ENCODE measurements around the gene ECI1. TPM values are rescaled to one million over a fixed set of nuclear protein-coding genes. Genes with fewer than 3 reads are reported as not detected.

The ECI1 gene
- polyA plus RNA-seq, 1 donor: 81.6 TPM

DNA sequence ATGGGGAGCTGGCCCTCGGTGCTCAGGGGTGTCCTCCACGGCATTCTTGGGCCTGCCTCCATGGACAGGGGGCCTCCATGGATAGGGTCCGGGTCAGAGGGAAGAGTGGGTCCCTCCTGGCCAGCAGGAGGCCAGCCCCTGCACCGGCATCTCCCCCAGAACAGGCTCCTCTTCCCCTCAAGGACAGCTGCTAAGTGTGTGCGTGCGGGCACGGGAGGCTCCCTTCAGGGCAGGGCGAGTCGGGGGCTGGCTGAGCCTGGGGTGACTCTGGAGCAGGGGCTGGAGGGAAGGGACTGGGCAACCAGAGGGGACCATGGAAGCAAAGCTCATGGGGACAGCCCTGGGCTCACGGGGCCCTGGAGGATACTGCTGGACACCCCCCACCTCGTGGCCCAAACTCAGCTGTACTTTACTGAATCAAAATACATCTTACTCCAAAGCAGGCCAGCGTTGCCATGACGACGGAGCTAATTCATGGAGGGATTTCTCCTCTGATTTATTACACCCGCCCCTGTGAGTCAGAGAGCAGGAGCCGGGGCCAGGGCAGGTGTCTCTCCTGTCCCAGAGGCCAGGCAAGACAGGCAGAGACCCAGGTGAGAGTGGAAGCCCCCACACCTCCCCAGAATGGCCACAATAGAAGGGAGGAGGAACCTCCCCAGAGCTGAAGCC, 57.1 kb downstream of the ECI1 start:
- H3K4me3 ChIP-seq (ENCODE audit: low read length): no peak overlapping the region
- peaks cover 6% of the 10 kb centered on the region for H3K9me3 ChIP-seq (ENCODE audit: control insufficient read depth, low read depth, low read length)
- H3K27me3 ChIP-seq (ENCODE audit: control insufficient read depth, insufficient read depth, low read length): peaks cover 50% of the 10 kb centered on the region
- DNase-seq: no peak
- H3K36me3 ChIP-seq (ENCODE audit: control insufficient read depth, insufficient read depth, low read length): no peaks in the 10 kb centered on the region
- no CpG with 5 or more reads among the region's 16 CpGs for WGBS (ENCODE audit: insufficient coverage, low lambda C conversion rate)
- H3K4me1 ChIP-seq (ENCODE audit: control insufficient read depth, insufficient read depth, low read length): peaks cover 13% of the 10 kb centered on the region
- H3K27ac ChIP-seq (ENCODE audit: low read length): no peak overlapping the region

DNA sequence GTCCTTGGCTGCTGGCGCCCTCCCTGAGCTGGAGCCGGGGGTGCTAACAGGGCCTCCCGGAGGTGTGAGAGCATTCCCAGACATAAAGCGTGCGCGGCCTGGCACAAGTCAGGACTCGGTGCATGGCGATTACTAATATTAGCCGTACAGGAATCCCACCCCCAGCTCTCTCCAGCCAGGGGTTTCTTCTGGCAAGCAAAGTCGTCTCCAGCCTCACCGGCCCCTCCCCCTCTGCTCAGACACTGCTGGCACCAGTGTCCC, 60.0 kb downstream of the ECI1 start:
- Histone ChIP-seq H3K27me3 (ENCODE audit: control insufficient read depth, insufficient read depth, low read length) (peaks cover 25% of the 10 kb centered on the region), H3K9me3 (ENCODE audit: control insufficient read depth, low read depth, low read length) (peaks cover 3% of the 10 kb centered on the region), H3K36me3 (ENCODE audit: control insufficient read depth, insufficient read depth, low read length) (no peaks in the 10 kb centered on the region), H3K4me1 (ENCODE audit: control insufficient read depth, insufficient read depth, low read length) (peaks cover 13% of the 10 kb centered on the region), H3K4me3 (ENCODE audit: low read length) (no peak overlapping the region), H3K27ac (ENCODE audit: low read length) (no peak overlapping the region)
- no peak for DNase-seq
- no CpG with 5 or more reads among the region's 11 CpGs for WGBS (ENCODE audit: insufficient coverage, low lambda C conversion rate)

DNA sequence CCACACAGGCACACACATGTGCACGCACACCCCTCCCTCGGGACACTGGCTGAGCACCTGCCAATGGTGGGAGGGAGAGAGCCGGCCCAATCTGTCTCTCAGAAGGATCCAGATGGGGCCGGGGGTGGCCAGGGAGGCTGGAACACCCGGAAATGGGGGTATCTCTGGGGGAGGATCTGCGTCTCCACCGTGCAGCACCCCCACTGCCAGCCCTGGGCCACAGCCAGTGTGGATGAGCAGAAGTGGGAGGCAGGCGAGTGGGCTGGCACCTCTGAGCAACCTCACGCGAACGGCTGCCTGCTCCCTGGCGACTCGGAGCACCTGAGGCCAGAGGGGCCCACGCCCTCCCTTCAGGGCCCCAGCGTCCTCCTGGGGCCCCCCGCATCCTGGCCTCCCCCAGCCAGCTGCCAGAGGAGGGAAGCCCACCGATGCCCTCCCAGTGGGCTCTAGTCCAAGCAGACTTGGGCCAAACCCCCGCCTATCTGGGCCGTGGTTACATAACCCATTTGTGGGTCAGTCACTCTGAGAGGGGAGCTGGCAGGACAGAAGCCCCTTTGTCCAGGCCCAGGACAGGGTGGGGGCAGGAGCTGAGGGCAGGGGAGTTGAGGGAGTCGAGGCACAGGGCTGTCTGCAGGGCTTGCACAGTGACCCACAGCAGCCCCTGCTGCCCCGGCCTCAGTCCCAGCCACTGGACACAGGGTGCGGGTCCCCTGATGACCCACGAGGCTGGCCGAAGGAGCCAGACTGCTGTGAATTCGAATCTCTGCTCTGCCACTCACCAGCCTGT, 60.5 kb downstream of the ECI1 start:
- Histone ChIP-seq H3K4me1 (ENCODE audit: control insufficient read depth, insufficient read depth, low read length) (peaks cover 13% of the 10 kb centered on the region), H3K27me3 (ENCODE audit: control insufficient read depth, insufficient read depth, low read length) (peaks cover 24% of the 10 kb centered on the region), H3K4me3 (ENCODE audit: low read length) (no peak overlapping the region), H3K9me3 (ENCODE audit: control insufficient read depth, low read depth, low read length) (peaks cover 3% of the 10 kb centered on the region), H3K27ac (ENCODE audit: low read length) (no peak overlapping the region), H3K36me3 (ENCODE audit: control insufficient read depth, insufficient read depth, low read length) (no peaks in the 10 kb centered on the region)
- WGBS (ENCODE audit: insufficient coverage, low lambda C conversion rate): no CpG with 5 or more reads among the region's 25 CpGs
- no peak for DNase-seq

DNA sequence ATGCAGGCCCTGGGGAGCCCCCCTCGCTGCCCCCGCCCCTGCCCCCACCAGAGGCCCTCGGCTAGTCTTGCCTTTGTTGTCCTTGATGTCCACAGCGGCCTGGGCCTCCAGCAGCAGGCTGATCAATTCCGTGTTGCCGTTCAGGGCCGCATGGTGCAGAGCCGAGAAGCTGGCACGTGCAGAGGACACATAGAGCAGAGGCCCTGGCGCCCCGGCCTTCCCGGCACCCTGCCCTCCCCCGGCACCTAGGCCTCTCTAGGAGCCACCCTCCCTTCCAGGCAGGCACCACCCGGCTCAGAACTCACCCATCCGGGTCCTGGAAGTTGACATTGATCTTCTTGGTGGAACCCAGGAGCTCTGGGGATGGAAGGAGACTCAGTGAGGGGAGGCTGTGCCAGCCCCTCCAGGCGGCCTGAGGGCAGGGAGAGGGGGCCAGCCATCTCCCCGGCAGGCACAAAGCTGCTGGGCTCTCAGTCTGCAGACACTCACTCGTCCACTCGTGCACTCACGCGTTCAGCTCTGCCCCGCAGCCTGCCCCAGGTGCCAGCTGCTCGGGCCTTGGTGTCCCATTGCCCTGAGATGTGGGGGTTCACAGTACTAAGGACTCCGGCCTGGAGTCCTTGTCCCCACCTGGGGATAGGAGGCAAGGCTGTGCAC, 61.3 kb downstream of the ECI1 start:
- H3K27me3 ChIP-seq (ENCODE audit: control insufficient read depth, insufficient read depth, low read length): peaks cover 17% of the 10 kb centered on the region
- H3K27ac ChIP-seq (ENCODE audit: low read length): no peak overlapping the region
- no peaks in the 10 kb centered on the region for H3K9me3 ChIP-seq (ENCODE audit: control insufficient read depth, low read depth, low read length)
- no peak for DNase-seq
- peaks cover 6% of the 10 kb centered on the region for H3K4me1 ChIP-seq (ENCODE audit: control insufficient read depth, insufficient read depth, low read length)
- no peak overlapping the region for H3K4me3 ChIP-seq (ENCODE audit: low read length)
- no peaks in the 10 kb centered on the region for H3K36me3 ChIP-seq (ENCODE audit: control insufficient read depth, insufficient read depth, low read length)
- no CpG with 5 or more reads among the region's 24 CpGs for WGBS (ENCODE audit: insufficient coverage, low lambda C conversion rate)

Other genes starting within 250 kb of the ECI1 start
- gene ZNF598, start 241.8 kb downstream of the ECI1 start, polyA plus RNA-seq: 28.9 TPM
- 4.4 TPM for gene NPW, start 231.8 kb downstream of the ECI1 start, polyA plus RNA-seq
- gene NHERF2, start 224.7 kb downstream of the ECI1 start, polyA plus RNA-seq: 32.3 TPM
- gene NTHL1, start 203.8 kb downstream of the ECI1 start, polyA plus RNA-seq: 15.6 TPM
- gene TSC2, start 203.6 kb downstream of the ECI1 start, polyA plus RNA-seq: 85.9 TPM
- gene PKD1, start 115.7 kb downstream of the ECI1 start, polyA plus RNA-seq: 58.4 TPM
- gene RAB26, start 103.0 kb downstream of the ECI1 start, polyA plus RNA-seq: 19.1 TPM
- 63.3 TPM for gene TRAF7, start 95.8 kb downstream of the ECI1 start, polyA plus RNA-seq
- 0.96 TPM for gene CASKIN1, start 55.0 kb downstream of the ECI1 start, polyA plus RNA-seq
- gene MLST8, start 46.1 kb downstream of the ECI1 start, polyA plus RNA-seq: 40.0 TPM
- gene BRICD5, start 40.7 kb downstream of the ECI1 start, polyA plus RNA-seq: 10.5 TPM
- 11.7 TPM for gene PGP, start 36.7 kb downstream of the ECI1 start, polyA plus RNA-seq
- 18.4 TPM for gene E4F1, start 28.0 kb downstream of the ECI1 start, polyA plus RNA-seq
- gene DNASE1L2, start 15.1 kb downstream of the ECI1 start, polyA plus RNA-seq: 0.91 TPM
- 172 TPM for gene RNPS1, start 16.5 kb upstream of the ECI1 start, polyA plus RNA-seq
- 4.7 TPM for gene ABCA3, start 89.1 kb upstream of the ECI1 start, polyA plus RNA-seq
- gene CCNF, start 177.9 kb upstream of the ECI1 start, polyA plus RNA-seq: 6.4 TPM
- gene TEDC2, start 208.5 kb upstream of the ECI1 start, polyA plus RNA-seq: 6.4 TPM
- 0.75 TPM for gene NTN3, start 219.7 kb upstream of the ECI1 start, polyA plus RNA-seq
- gene TBC1D24, start 223.5 kb upstream of the ECI1 start, polyA plus RNA-seq: 15.1 TPM

Data from large intestine (tissue), 3 donors.